ENCODE results near the gene IZUMO1R. TPM values are rescaled to one million over a fixed set of nuclear protein-coding genes. Genes with fewer than 3 reads are reported as not detected.

IZUMO1R gene
- total RNA-seq, 1 experiment from 2014 or later = not detected

DNA sequence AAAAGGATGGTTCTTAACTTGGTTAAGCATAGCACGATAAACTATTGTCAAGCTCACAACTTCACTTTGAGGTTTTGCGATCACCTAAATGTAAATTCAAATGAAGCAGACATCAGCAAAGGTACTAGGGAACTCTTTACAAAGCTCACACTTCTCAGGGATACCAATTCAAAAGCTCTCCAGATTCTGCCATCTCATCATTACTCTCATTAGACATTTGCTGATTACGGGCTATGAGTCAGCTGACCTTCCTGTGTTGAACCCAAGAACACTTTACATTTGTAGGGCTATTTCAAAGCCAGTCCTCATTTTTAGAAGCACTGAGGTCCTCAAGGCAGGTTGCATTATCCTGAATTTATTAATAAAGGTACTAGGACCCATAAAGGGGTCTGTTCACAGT, 28.4 kb upstream of the IZUMO1R start:
- H3K18ac ChIP-seq (ENCODE audit: insufficient read length, low read depth, low read length) = no peak overlapping the region
- H3K9me3 ChIP-seq (ENCODE audit: control insufficient read depth, low read depth, low read length) = no peaks in the 10 kb centered on the region
- no peak overlapping the region for H3K27ac ChIP-seq (ENCODE audit: insufficient read length, low read depth, low read length)
- H3K4me2 ChIP-seq (ENCODE audit: insufficient read depth, insufficient read length, low read length) = no peak overlapping the region
- H3K9me3 Mint-ChIP-seq = no peaks in the 10 kb centered on the region; a peak in 1 of 5 replicates
- DNase-seq = no peak
- H2BK20ac ChIP-seq (ENCODE audit: low read depth, low read length, poor library complexity, severe bottlenecking) = no peak overlapping the region
- H3T11ph ChIP-seq (ENCODE audit: low read length) = no peak overlapping the region
- no peak overlapping the region for H4K91ac ChIP-seq (ENCODE audit: insufficient read length, low read depth, low read length)
- H3K9ac ChIP-seq (ENCODE audit: extremely low read depth, insufficient read length, low read length) = no peak overlapping the region
- no peak overlapping the region for H4K8ac ChIP-seq (replicated peaks; ENCODE audit: insufficient read length, low read depth, low read length)
- H2BK15ac ChIP-seq (ENCODE audit: low read depth, low read length) = no peak overlapping the region
- H3K36me3 Mint-ChIP-seq (ENCODE audit: insufficient read depth in 1 of 3, low read depth in 3 of 3) = no peaks in the 10 kb centered on the region
- no peak overlapping the region for H2BK120ac ChIP-seq (ENCODE audit: low read depth, low read length, poor library complexity, severe bottlenecking)
- no peak overlapping the region for H2AFZ ChIP-seq (ENCODE audit: low read length)
- no peak overlapping the region for H3K27ac Mint-ChIP-seq
- H2AK5ac ChIP-seq (ENCODE audit: insufficient read length, low read length) = no peak overlapping the region
- H3K4me1 ChIP-seq (ENCODE audit: insufficient read depth, low read length) = no peaks in the 10 kb centered on the region
- no peak overlapping the region for H3K4ac ChIP-seq (ENCODE audit: low read depth, low read length)
- H2BK12ac ChIP-seq (ENCODE audit: insufficient read length, low read depth, low read length) = no peak overlapping the region
- H3K23me2 ChIP-seq (ENCODE audit: insufficient read length, low read depth, low read length, poor library complexity, severe bottlenecking) = no peaks in the 10 kb centered on the region
- H3K27me3 ChIP-seq (ENCODE audit: insufficient read depth, low read length) = no peaks in the 10 kb centered on the region
- no peak overlapping the region for H3K4me3 Mint-ChIP-seq
- peaks cover 8 to 9% of the 10 kb centered on the region in 2 experiments for H3K4me1 Mint-ChIP-seq
- H2BK5ac ChIP-seq (ENCODE audit: insufficient read length, low read length) = no peak overlapping the region
- no peak overlapping the region for H3K56ac ChIP-seq (ENCODE audit: insufficient read length, low read depth, low read length)
- H3K79me2 ChIP-seq (ENCODE audit: insufficient read depth, low read length) = no peaks in the 10 kb centered on the region
- no peak for TF ChIP-seq CTCF (conservative IDR thresholded peaks at IDR 0.05)
- no peaks in the 10 kb centered on the region for H3K27me3 Mint-ChIP-seq (ENCODE audit: low read depth)
- H3K14ac ChIP-seq (ENCODE audit: insufficient read depth, low read length) = no peak overlapping the region
- H3K23ac ChIP-seq (ENCODE audit: insufficient read length, low read depth, low read length) = no peak overlapping the region
- H3K79me1 ChIP-seq (ENCODE audit: insufficient read depth, low read depth, low read length, poor library complexity, severe bottlenecking) = no peaks in the 10 kb centered on the region
- WGBS (ENCODE audit: extremely low coverage, insufficient read length, low lambda C conversion rate) = no CpG with 5 or more reads among the region's 3 CpGs
- H4K20me1 ChIP-seq (ENCODE audit: control insufficient read depth, insufficient read depth, insufficient read length) = no peaks in the 10 kb centered on the region
- no peak overlapping the region for H4K5ac ChIP-seq (ENCODE audit: insufficient read length, low read depth, low read length)

Measured in H9 (cell line).